Colonic mucosa (tissue), 4 donors: ENCODE data around the gene GOSR2. TPM values are rescaled to one million over a fixed set of nuclear protein-coding genes. Genes with fewer than 3 reads are reported as not detected.

Experiments
- DNase-seq: peaks from one replicate; pipeline ENCODE4 v3.0.0-alpha.2; 2020
- H3K27ac ChIP-seq: fragments of 200-600 bp; one replicate; pipeline ENCODE4 v1.8.0; 2021
- H3K27me3 ChIP-seq: fragments of 200-600 bp; one replicate; pipeline ENCODE4 v1.8.0; 2021
- H3K36me3 ChIP-seq: fragments of 200-600 bp; one replicate; pipeline ENCODE4 v1.8.0; 2021
- H3K4me1 ChIP-seq: fragments of 200-600 bp; one replicate; pipeline ENCODE4 v1.8.0; 2021; ENCODE audit warnings: mild to moderate bottlenecking
- H3K4me3 ChIP-seq: fragments of 200-600 bp; one replicate; pipeline ENCODE4 v1.8.0; 2021
- H3K9ac ChIP-seq, 2 donors: one replicate each; pipeline ENCODE4 v1.7.0; 2013; ENCODE audit warnings: control low read depth in 2 of 2, low read depth in 2 of 2, low read length in 2 of 2
- H3K9me3 ChIP-seq: fragments of 200-600 bp; one replicate; pipeline ENCODE4 v1.8.0; 2021
- CTCF ChIP-seq: fragments of 200-600 bp; IDR thresholded peaks from one replicate; pipeline ENCODE4 v1.8.0; 2022; ENCODE audit warnings: antibody characterized with exemption, mild to moderate bottlenecking
- intact Hi-C: fragments of 100-400 bp; cut with DNase I; formaldehyde crosslinking; loops from one replicate; pipeline ENCODE4 v1.14.1; 2022
- total RNA-seq, 2 donors: library from RNA; stranded (reverse); fragmentation: NEBNext Ultra II Directional in 1 of 2; extraction: Animal tissue kit (Norgen Biotek cat#: 25700) in 1 of 2; gene quantifications; one replicate each; pipeline ENCODE4 v1.2.1, GENCODE V29; 2021
- donor health status: healthy.
- donor health status: DM: no; HTN: no; CAD: no.
- donor health status: DM: no; HTN: no; CAD: no.

GOSR2 gene
- total RNA-seq, 2 donors from 2014 or later: 36.5 to 39.4 TPM

GRCh38 chr17:46898364-46898763 lies 24.6 kb upstream of the GOSR2 start:
- DNase-seq: no peak
- no peak for TF ChIP-seq CTCF
- no peaks in the 10 kb centered on the region for H3K36me3 ChIP-seq
- H3K27ac ChIP-seq: no peak overlapping the region
- no peaks in the 10 kb centered on the region for H3K4me1 ChIP-seq
- no peak overlapping the region for H3K9ac ChIP-seq
- intact Hi-C loops: no loop called here
- H3K4me3 ChIP-seq: no peak overlapping the region
- no peaks in the 10 kb centered on the region for H3K9me3 ChIP-seq
- no peaks in the 10 kb centered on the region for H3K27me3 ChIP-seq

GRCh38 chr17:46898860-46899259 lies 24.1 kb upstream of the GOSR2 start:
- H3K27ac ChIP-seq: no peak overlapping the region
- no peak overlapping the region for H3K9ac ChIP-seq
- no peaks in the 10 kb centered on the region for H3K9me3 ChIP-seq
- no peaks in the 10 kb centered on the region for H3K27me3 ChIP-seq
- no peaks in the 10 kb centered on the region for H3K36me3 ChIP-seq
- intact Hi-C loops: no loop called here
- no peaks in the 10 kb centered on the region for H3K4me1 ChIP-seq
- H3K4me3 ChIP-seq: no peak overlapping the region
- TF ChIP-seq CTCF: no peak
- DNase-seq: no peak

- Histone ChIP-seq H3K27me3 (no peaks in the 10 kb centered on the region), H3K4me3 (no peak overlapping the region), H3K4me1 (no peaks in the 10 kb centered on the region), H3K9ac (no peak overlapping the region), H3K27ac (no peak overlapping the region), H3K9me3 (no peaks in the 10 kb centered on the region), H3K36me3 (no peaks in the 10 kb centered on the region)
- intact Hi-C loops: no loop called here
- no peak for DNase-seq
- TF ChIP-seq CTCF: no peak
These were observed 21.7 kb upstream of the GOSR2 start for GRCh38 chr17:46901291-46901690.

GRCh38 chr17:46903762-46904672 lies 18.9 kb upstream of the GOSR2 start:
- Histone ChIP-seq H3K9me3 (no peaks in the 10 kb centered on the region), H3K9ac (no peak overlapping the region), H3K4me1 (no peaks in the 10 kb centered on the region), H3K36me3 (no peaks in the 10 kb centered on the region), H3K4me3 (no peak overlapping the region), H3K27ac (no peak overlapping the region), H3K27me3 (no peaks in the 10 kb centered on the region)
- no peak for DNase-seq
- no peak for TF ChIP-seq CTCF
- intact Hi-C loops: no loop called here

GRCh38 chr17:46908068-46908737 lies 14.8 kb upstream of the GOSR2 start:
- Histone ChIP-seq H3K4me1 (no peaks in the 10 kb centered on the region), H3K9ac (no peak overlapping the region), H3K9me3 (no peaks in the 10 kb centered on the region), H3K27ac (no peak overlapping the region), H3K36me3 (no peaks in the 10 kb centered on the region), H3K27me3 (no peaks in the 10 kb centered on the region), H3K4me3 (no peak overlapping the region)
- intact Hi-C loops: no loop called here
- DNase-seq: no peak
- no peak for TF ChIP-seq CTCF
